ENCODE results near the gene ZNF30.
"Not testable (repeated sequence)": the region's sequence is repeated elsewhere in the genome, so short reads cannot be mapped to it uniquely, and the experiment has no call there.

- TF ChIP-seq, protein P1, sequence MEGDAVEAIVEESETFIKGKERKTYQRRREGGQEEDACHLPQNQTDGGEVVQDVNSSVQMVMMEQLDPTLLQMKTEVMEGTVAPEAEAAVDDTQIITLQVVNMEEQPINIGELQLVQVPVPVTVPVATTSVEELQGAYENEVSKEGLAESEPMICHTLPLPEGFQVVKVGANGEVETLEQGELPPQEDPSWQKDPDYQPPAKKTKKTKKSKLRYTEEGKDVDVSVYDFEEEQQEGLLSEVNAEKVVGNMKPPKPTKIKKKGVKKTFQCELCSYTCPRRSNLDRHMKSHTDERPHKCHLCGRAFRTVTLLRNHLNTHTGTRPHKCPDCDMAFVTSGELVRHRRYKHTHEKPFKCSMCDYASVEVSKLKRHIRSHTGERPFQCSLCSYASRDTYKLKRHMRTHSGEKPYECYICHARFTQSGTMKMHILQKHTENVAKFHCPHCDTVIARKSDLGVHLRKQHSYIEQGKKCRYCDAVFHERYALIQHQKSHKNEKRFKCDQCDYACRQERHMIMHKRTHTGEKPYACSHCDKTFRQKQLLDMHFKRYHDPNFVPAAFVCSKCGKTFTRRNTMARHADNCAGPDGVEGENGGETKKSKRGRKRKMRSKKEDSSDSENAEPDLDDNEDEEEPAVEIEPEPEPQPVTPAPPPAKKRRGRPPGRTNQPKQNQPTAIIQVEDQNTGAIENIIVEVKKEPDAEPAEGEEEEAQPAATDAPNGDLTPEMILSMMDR (IDR thresholded peaks at IDR 0.05), result not testable (repeated sequence)
- TF ChIP-seq POLR2AphosphoS5 (IDR thresholded peaks at IDR 0.05); POLR2A (IDR thresholded peaks at IDR 0.05); EP300 (IDR thresholded peaks at IDR 0.05; ENCODE audit: low read depth): not testable (repeated sequence)
These were observed 43.6 kb downstream of the ZNF30 start for GRCh38 chr19:34970185-34970780.

All from transverse colon (tissue), 4 donors.